B cell (primary cell): ENCODE measurements around the gene ASTN2. TPM values are rescaled to one million over a fixed set of nuclear protein-coding genes. Genes with fewer than 3 reads are reported as not detected.

ENCODE experiments used
- ATAC-seq: fragments of 200-7000 bp; cut with Tn5 transposase; one replicate; pipeline ENCODE4 v1.10.0; 2021; ENCODE audit warnings: low read depth, mild to moderate bottlenecking, moderate number of reproducible peaks, moderate library complexity
- CTCF ChIA-PET: fragments of 350-600 bp; sonication (Branson Sonifier 250); formaldehyde crosslinking; loops from one replicate; lab custom pipeline; 2021; ENCODE audit warnings: antibody characterized with exemption, inconsistent platforms; lab: Charles Lee
- POLR2A ChIA-PET: fragments of 350-600 bp; sonication (Branson Sonifier 250); formaldehyde crosslinking; loops from one replicate; lab custom pipeline; 2021; ENCODE audit warnings: antibody characterized with exemption; lab: Charles Lee
- DNase-seq: peaks from one replicate; pipeline ENCODE4 v3.0.0; 2013
- H2AFZ ChIP-seq: 2 replicates; pipeline ENCODE4 v1.6.1; 2012; ENCODE audit warnings: mild to moderate bottlenecking, low read depth, low read length; ENCODE audit not compliant: insufficient read depth, poor library complexity, severe bottlenecking
- H3K27ac ChIP-seq, 2 donors: 1 replicate in 1 of 2; 2 replicates in 1 of 2; pipeline ENCODE4 v1.5.1; 2012 to 2013; ENCODE audit warnings: low read length in 2 of 2, mild to moderate bottlenecking in 2 of 2, moderate library complexity in 1 of 2
- H3K27me3 ChIP-seq, 4 experiments: fragments of 200-600 bp in 1 of 4; sonication (generic) in 1 of 4; replicated peaks in 1 of 4; 1 replicate in 2 of 4; 2 replicates in 2 of 4; pipeline versions ENCODE4 v1.6.1 to v1.7.0; 2013 to 2016; ENCODE audit warnings: low read length in 3 of 4, mild to moderate bottlenecking in 2 of 4, mixed read lengths in 1 of 4, moderate library complexity in 1 of 4; ENCODE audit not compliant: insufficient read depth in 4 of 4, control insufficient read depth in 3 of 4; ENCODE audit errors: control extremely low read depth in 1 of 4
- H3K36me3 ChIP-seq, 2 experiments: replicated peaks in 1 of 2; 1 replicate in 1 of 2; 2 replicates in 1 of 2; pipeline versions ENCODE4 v1.6.1 to v1.7.1; 2013; ENCODE audit warnings: low read length in 1 of 2; ENCODE audit not compliant: insufficient read depth in 2 of 2, control insufficient read depth in 1 of 2; ENCODE audit errors: control extremely low read depth in 1 of 2, extremely low read depth in 1 of 2
- H3K4me1 ChIP-seq, 2 donors: fragments of 200-600 bp in 1 of 2; sonication (generic) in 1 of 2; 1 replicate in 1 of 2; 2 replicates in 1 of 2; pipeline versions ENCODE4 v1.5.1 to v1.6.1; 2013 to 2017; ENCODE audit warnings: low read length in 2 of 2; ENCODE audit not compliant: control insufficient read depth in 2 of 2, insufficient read depth in 2 of 2
- H3K4me2 ChIP-seq: replicated peaks from 2 replicates; pipeline ENCODE3; 2012; ENCODE audit warnings: mild to moderate bottlenecking, low read depth, low read length; ENCODE audit not compliant: poor library complexity, severe bottlenecking
- H3K4me3 ChIP-seq, 5 experiments: fragments of 200-600 bp in 1 of 5; sonication (generic) in 1 of 5; 1 replicate in 3 of 5; 2 replicates in 2 of 5; pipeline versions ENCODE4 v1.5.1 to v1.7.0; 2011 to 2016; ENCODE audit warnings: low read length in 4 of 5, mild to moderate bottlenecking in 4 of 5, low read depth in 2 of 5, control low read depth in 1 of 5, moderate library complexity in 1 of 5; ENCODE audit not compliant: insufficient read depth in 1 of 5; ENCODE audit errors: control extremely low read depth in 1 of 5, extremely low read depth in 1 of 5
- H3K79me2 ChIP-seq: fragments of 200-600 bp; sonication (generic); one replicate; pipeline ENCODE4 v1.6.0; 2016; ENCODE audit warnings: low read length; ENCODE audit not compliant: control insufficient read depth, insufficient read depth
- H3K9ac ChIP-seq: fragments of 200-600 bp; sonication (generic); 2 replicates; pipeline ENCODE4 v1.6.1; 2017; ENCODE audit warnings: mild to moderate bottlenecking, low read length, moderate library complexity
- H3K9me3 ChIP-seq, 3 donors: one replicate each; pipeline versions ENCODE4 v1.6.1 to v1.7.1; 2013; ENCODE audit warnings: low read length in 2 of 3; ENCODE audit not compliant: control insufficient read depth in 2 of 3, insufficient read depth in 1 of 3; ENCODE audit errors: control extremely low read depth in 1 of 3
- H4K20me1 ChIP-seq: 2 replicates; pipeline ENCODE4 v1.6.0; 2012; ENCODE audit warnings: mild to moderate bottlenecking, low read length; ENCODE audit not compliant: insufficient read depth, control insufficient read depth, poor library complexity, severe bottlenecking
- H3K27ac Mint-ChIP-seq: one replicate; pipeline ENCODE4 v1.8.0; 2021; ENCODE audit warnings: mixed read lengths
- H3K27me3 Mint-ChIP-seq: one replicate; pipeline ENCODE4 v1.8.0; 2021; ENCODE audit warnings: mixed read lengths
- H3K4me1 Mint-ChIP-seq: one replicate; pipeline ENCODE4 v1.8.0; 2021; ENCODE audit warnings: mixed read lengths
- H3K4me3 Mint-ChIP-seq: one replicate; pipeline ENCODE4 v1.8.0; 2021; ENCODE audit warnings: mixed read lengths
- H3K9me3 Mint-ChIP-seq: one replicate; pipeline ENCODE4 v1.8.0; 2022; ENCODE audit warnings: mixed read lengths; ENCODE audit not compliant: insufficient read depth
- CTCF ChIP-seq: fragments of 200-600 bp; IDR thresholded peaks from one replicate; pipeline ENCODE4 v1.8.0; 2022; ENCODE audit warnings: antibody characterized with exemption, mild to moderate bottlenecking
- EZH2 ChIP-seq: IDR thresholded peaks from 2 replicates; pipeline ENCODE4 v1.6.1; 2012; ENCODE audit warnings: borderline replicate concordance, low read depth, mild to moderate bottlenecking, moderate library complexity, low read length; ENCODE audit not compliant: insufficient read depth, poor library complexity, severe bottlenecking
- WGBS: methylation state at CpG from one replicate; pipeline ENCODE4 v1.1.5; 2013; ENCODE audit warnings: missing lambda C conversion rate; ENCODE audit not compliant: insufficient coverage; 5-methylcytosine and 5-hydroxymethylcytosine counted together
- intact Hi-C: fragments of 100-400 bp; cut with micrococcal nuclease; formaldehyde crosslinking; loops from one replicate; pipeline ENCODE4 v1.10.0; 2022
- polyA plus RNA-seq: library from polyadenylated mRNA; depleted of rRNA; stranded (reverse); fragments of >200 nt; gene quantifications from 2 replicates; pipeline ENCODE4 v1.2.3, GENCODE V29; 2012
- total RNA-seq, 2 donors: library from RNA; stranded (reverse); fragments of 120-200 nt in 1 of 2; gene quantifications; 1 replicate in 1 of 2; 2 replicates in 1 of 2; pipeline versions ENCODE4 v1.2.3 to v1.2.4, GENCODE V29; 2013 to 2022

The ASTN2 gene
- total and polyA plus RNA-seq, 2 donors (not counting 1 experiment from before 2014, with no cell fraction given), result 1.2 to 3.6 TPM

GRCh38 chr9:116477584-116478141 lies 937.2 kb downstream of the ASTN2 start:
- 67% methylated on average over 2 of the region's 4 CpGs for WGBS
- Histone ChIP-seq H3K36me3 (no peaks in the 10 kb centered on the region), H4K20me1 (no peaks in the 10 kb centered on the region), H3K4me1 (no peaks in the 10 kb centered on the region), H3K79me2 (no peaks in the 10 kb centered on the region), H3K4me2 (no peak overlapping the region), H2AFZ (no peak overlapping the region), H3K27ac (no peak overlapping the region), H3K9ac (no peak overlapping the region), H3K4me3 (no peak overlapping the region), H3K27me3 (no peaks in the 10 kb centered on the region), H3K9me3 (peaks cover 0 to 4% (median 0%) of the 10 kb centered on the region in 3 donors)
- no peak for ATAC-seq
- no peak overlapping the region for H3K27ac Mint-ChIP-seq
- no peak for DNase-seq
- H3K9me3 Mint-ChIP-seq, result peaks cover 3% of the 10 kb centered on the region
- POLR2A ChIA-PET, result no interaction called here
- CTCF ChIA-PET, result no interaction called here
- no peaks in the 10 kb centered on the region for H3K27me3 Mint-ChIP-seq
- intact Hi-C loops, result no loop called here
- no peaks in the 10 kb centered on the region for H3K4me1 Mint-ChIP-seq
- no peak for TF ChIP-seq CTCF
- no peak for TF ChIP-seq EZH2
- H3K4me3 Mint-ChIP-seq, result no peak overlapping the region

GRCh38 chr9:116476935-116477381 lies 937.9 kb downstream of the ASTN2 start:
- Histone ChIP-seq H3K27me3 (no peaks in the 10 kb centered on the region), H3K79me2 (no peaks in the 10 kb centered on the region), H3K27ac (no peak overlapping the region), H3K36me3 (no peaks in the 10 kb centered on the region), H3K4me1 (no peaks in the 10 kb centered on the region), H3K9me3 (peaks cover 0 to 4% (median 0%) of the 10 kb centered on the region in 3 donors), H3K4me3 (no peak overlapping the region), H3K4me2 (no peak overlapping the region), H4K20me1 (no peaks in the 10 kb centered on the region), H3K9ac (no peak overlapping the region), H2AFZ (no peak overlapping the region)
- no peak for DNase-seq
- no peak for TF ChIP-seq CTCF
- TF ChIP-seq EZH2, result no peak
- Mint-ChIP-seq H3K9me3 (peaks cover 3% of the 10 kb centered on the region), H3K4me3 (no peak overlapping the region), H3K4me1 (no peaks in the 10 kb centered on the region), H3K27ac (no peak overlapping the region), H3K27me3 (no peaks in the 10 kb centered on the region)
- 91% methylated on average over 10 of the region's 10 CpGs for WGBS
- ChIA-PET POLR2A (no interaction called here), CTCF (no interaction called here)
- no peak for ATAC-seq
- intact Hi-C loops, result no loop called here
